ENCODE data around the gene PKHD1.

- TF ChIP-seq CTCF (conservative IDR thresholded peaks at IDR 0.05; ENCODE audit: low read depth, low read length) (no peak), EZH2 (IDR thresholded peaks at IDR 0.05; ENCODE audit: borderline replicate concordance, low read depth, low read length, poor library complexity, severe bottlenecking) (no peak)
Measured at GRCh38 chr6:51854876-51855275, 232.5 kb downstream of the PKHD1 start.
